Airway epithelial cell (primary cell): ENCODE results near the gene PELI1. TPM values are rescaled to one million over a fixed set of nuclear protein-coding genes. Genes with fewer than 3 reads are reported as not detected.

Source experiments
- total RNA-seq: library from RNA; depleted of rRNA; stranded (reverse); fragments of >200 nt; gene quantifications from 2 replicates; pipeline ENCODE4 v1.2.3, GENCODE V29; 2015

The PELI1 gene
- total RNA-seq = 29.8 and 35.8 TPM in 2 replicates

GRCh38 chr2:64144057-64145013 is at the start of gene PELI1:
Gene PELI1, minus strand, starts transcription at chr2:64144420. Its CDS starts 36,110 bp downstream, at chr2:64108310.

Other genes with a start within 250 kb of the PELI1 start
- 10.2 and 13.0 TPM in 2 replicates for gene VPS54, start 125.0 kb downstream of the PELI1 start, total RNA-seq